ENCODE measurements around the gene EPHB6. TPM values are rescaled to one million over a fixed set of nuclear protein-coding genes. Genes with fewer than 3 reads are reported as not detected.

The EPHB6 gene
- total RNA-seq, 2 experiments from 2014 or later: 28.6 to 29.1 TPM

DNA sequence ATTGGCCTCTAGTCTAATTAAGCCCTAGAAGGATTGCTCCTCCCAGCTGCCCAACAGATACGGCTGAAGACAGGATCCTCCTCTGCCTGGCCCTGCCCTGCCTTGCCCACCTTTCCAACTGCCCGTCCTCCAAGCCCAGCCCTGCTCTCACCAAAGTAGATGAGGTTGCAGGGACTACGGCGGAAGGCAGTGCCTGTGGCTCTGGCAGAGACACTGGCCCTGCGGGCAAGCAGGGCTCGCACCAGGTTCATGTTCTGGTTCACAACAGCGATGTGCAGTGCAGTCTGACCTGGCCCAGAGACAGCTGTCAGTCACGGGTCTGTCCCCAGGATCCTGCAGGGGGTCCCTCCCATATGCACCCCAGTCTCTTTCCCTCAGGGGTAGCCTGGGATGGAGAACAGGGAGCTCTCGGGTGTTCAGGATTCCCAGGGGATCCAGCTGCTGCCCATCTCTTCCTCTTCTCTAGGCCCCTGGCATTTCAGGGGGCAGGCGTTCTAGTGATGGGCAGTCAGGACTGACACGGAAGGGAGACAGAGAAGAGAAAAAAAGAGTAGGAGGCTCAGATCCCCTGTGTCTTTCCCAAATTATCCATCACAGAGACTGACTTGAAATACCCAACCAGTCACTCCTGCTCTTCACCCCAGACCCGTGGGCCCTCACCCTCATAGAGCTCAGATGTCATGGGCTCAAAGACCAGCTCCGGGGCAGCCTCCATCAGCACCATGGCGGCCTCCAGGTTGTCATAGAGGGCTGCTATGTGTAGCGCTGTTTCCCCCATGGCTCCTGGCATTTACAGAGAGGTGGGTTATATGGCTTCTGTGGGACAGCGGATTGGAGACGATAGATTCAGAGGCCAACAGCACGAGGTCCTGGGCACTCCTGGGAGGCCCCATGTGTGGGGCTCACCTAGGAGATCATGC, 22.4 kb downstream of the EPHB6 start:
- Mint-ChIP-seq H3K4me1 (no peaks in the 10 kb centered on the region), H3K27ac (no peak overlapping the region), H3K9me3 (no peaks in the 10 kb centered on the region), H3K36me3 (ENCODE audit: low read depth) (no peaks in the 10 kb centered on the region), H3K27me3 (peaks cover 17% of the 10 kb centered on the region), H3K4me3 (no peak overlapping the region)
- ChIA-PET CTCF (interaction anchor here (0.8 to 1.4 kb wide), 2 partner anchors 18 to 115 kb away, joined by 3 read pairs; no protein-coding TSS in a partner anchor), POLR2A (no interaction called here)
- no peak for DNase-seq

DNA sequence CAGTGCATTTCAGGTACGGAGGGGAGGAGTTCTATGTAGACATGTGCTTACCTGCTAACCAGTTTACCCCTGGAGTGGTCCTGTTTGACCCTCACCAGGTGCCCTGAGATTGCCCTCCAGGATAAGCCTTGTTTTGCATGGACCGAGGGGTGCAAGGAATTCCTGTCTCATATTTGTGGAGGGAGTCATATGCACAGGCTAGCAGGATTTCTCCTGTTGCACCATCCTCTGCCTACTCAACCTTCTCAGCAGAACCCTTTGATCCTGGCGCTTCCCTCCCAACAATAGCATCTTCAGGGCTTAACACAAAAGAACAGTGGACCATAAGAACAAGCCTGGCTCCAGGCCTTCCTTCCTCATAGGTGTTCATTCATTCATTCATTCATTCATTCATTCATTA, 23.4 kb downstream of the EPHB6 start:
- Mint-ChIP-seq H3K27me3 (peaks cover 19% of the 10 kb centered on the region), H3K36me3 (ENCODE audit: low read depth) (no peaks in the 10 kb centered on the region), H3K4me3 (no peak overlapping the region), H3K4me1 (no peaks in the 10 kb centered on the region), H3K27ac (no peak overlapping the region), H3K9me3 (no peaks in the 10 kb centered on the region)
- ChIA-PET POLR2A (no interaction called here), CTCF (no interaction called here)
- DNase-seq: no peak

DNA sequence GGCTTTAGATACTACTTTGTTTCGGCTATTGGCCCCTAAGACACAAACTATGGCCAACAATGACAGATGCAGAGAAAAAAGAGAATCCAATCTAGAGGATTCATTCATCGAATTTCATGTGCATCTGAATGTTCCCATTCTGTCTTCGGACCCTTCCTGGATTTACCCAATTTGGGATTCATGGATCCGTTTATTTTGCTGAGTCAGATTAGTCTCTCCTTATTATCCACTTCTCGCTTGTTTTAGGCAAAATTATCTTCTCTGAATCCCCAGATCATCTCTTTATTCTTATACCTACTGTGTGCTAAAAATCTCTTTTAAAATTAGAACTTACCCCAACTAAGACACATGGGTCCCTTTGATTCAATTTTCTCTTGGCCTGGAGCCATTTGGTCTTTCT, 24.2 kb downstream of the EPHB6 start:
- Mint-ChIP-seq H3K36me3 (ENCODE audit: low read depth) (no peaks in the 10 kb centered on the region), H3K27ac (no peak overlapping the region), H3K9me3 (no peaks in the 10 kb centered on the region), H3K4me3 (no peak overlapping the region), H3K4me1 (no peaks in the 10 kb centered on the region), H3K27me3 (peaks cover 19% of the 10 kb centered on the region)
- ChIA-PET POLR2A (no interaction called here), CTCF (interaction anchor here (1.0 kb wide), 1 partner anchor 336 kb away, joined by 4 read pairs; no protein-coding TSS in a partner anchor)
- no peak for DNase-seq

DNA sequence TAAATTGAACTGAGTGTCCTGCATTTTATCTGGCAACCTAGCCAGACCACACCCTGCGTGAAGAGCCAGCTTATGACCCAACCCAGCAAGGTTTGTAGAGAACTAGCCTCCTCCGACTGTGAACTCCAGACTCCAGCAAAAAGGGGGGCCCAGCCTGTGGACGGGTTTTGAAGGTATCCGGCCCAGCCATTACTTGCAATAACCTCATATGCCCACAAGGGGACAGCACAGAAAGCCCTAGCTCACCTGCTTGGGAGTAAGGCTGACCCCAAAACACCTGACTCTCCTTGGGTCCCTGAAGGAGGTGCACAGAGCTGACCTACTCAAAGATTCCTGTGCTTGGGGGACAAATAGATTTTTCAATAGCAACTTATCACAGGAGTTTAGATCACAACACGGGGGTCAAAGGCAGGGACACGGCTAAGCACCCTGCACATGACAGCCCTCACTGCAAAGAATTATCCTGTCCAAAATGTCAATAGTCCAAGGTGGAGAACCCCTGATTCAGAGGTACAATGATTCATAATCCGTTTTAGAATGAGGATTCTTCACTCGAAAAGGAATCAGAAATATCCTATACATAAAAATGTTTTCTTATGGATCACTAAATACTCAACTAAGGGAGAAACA, 26.1 kb downstream of the EPHB6 start:
- Mint-ChIP-seq H3K36me3 (ENCODE audit: low read depth) (no peaks in the 10 kb centered on the region), H3K4me3 (no peak overlapping the region), H3K9me3 (no peaks in the 10 kb centered on the region), H3K27ac (no peak overlapping the region), H3K4me1 (no peaks in the 10 kb centered on the region), H3K27me3 (peaks cover 19% of the 10 kb centered on the region)
- ChIA-PET POLR2A (no interaction called here), CTCF (interaction anchor here (0.6 to 1.6 kb wide), 9 partner anchors 13 to 134 kb away, joined by 3 to 5 read pairs (median 4); no protein-coding TSS in a partner anchor)
- peak; percentile 59 for DNase-seq

DNA sequence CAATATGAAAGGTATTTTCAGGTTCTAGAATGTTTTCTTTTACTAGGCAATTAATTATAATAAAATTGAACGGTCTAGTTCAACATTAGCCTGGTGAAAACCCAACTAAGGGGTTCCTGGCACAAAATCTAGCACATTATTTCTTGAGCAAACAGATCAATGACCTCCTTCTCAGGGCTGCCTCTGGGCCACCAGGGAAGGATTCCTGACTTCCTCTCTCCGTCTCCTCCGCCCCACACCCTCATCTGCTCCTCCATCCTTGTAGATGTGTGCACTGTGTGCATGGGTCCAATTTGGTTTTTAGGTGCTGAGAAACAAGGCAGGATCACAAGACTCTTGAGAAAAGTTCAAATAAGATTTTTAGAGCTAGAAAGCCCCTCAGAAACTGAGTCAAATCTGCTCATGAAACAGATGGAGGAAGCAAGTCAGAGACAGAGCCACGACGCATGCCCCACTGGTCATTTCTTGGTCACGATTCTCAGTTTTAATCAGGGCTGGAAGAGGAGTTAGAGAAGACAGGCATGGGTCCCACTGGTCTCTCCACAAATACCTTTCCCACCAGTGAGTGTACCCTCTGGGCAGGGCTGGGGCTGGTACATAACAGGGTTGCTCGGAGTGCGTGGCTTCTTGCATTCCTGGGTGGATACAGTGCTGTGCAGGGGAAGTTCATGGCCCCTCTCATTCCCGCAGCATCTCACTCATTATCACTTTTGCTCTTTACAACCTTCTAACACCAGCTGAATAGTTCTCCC, 26.9 kb downstream of the EPHB6 start:
- CTCF ChIA-PET: interaction anchor here (1.0 to 1.5 kb wide), 7 partner anchors 9 to 70 kb away, joined by 3 to 5 read pairs (median 3); no protein-coding TSS in a partner anchor
- Mint-ChIP-seq H3K4me3 (no peak overlapping the region), H3K36me3 (ENCODE audit: low read depth) (no peaks in the 10 kb centered on the region), H3K9me3 (no peaks in the 10 kb centered on the region), H3K4me1 (no peaks in the 10 kb centered on the region), H3K27me3 (peaks cover 19% of the 10 kb centered on the region), H3K27ac (no peak overlapping the region)
- DNase-seq: no peak
- POLR2A ChIA-PET: no interaction called here

DNA sequence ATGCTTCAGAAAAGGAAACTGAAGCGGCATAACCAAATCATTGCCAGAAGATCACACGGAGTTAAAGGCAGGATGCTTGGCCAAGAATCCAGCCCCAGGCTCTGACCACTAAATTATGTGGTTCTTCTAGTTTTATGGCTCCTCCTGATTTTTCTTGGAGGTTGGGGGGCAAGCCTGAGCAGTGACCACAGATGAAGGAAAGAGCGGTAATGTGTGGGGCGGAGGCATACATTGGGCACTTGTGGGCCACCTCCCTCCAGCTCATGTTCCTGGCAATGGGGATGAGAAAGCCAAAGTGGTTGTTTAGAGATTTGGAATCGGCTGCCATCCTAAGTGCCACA, 27.4 kb downstream of the EPHB6 start:
- CTCF ChIA-PET: interaction anchor here (1.1 to 1.5 kb wide), 2 partner anchors 10 to 70 kb away, joined by 3 read pairs; no protein-coding TSS in a partner anchor
- Mint-ChIP-seq H3K4me3 (no peak overlapping the region), H3K27ac (no peak overlapping the region), H3K36me3 (ENCODE audit: low read depth) (no peaks in the 10 kb centered on the region), H3K9me3 (no peaks in the 10 kb centered on the region), H3K4me1 (no peaks in the 10 kb centered on the region), H3K27me3 (peaks cover 19% of the 10 kb centered on the region)
- POLR2A ChIA-PET: no interaction called here
- DNase-seq: no peak

DNA sequence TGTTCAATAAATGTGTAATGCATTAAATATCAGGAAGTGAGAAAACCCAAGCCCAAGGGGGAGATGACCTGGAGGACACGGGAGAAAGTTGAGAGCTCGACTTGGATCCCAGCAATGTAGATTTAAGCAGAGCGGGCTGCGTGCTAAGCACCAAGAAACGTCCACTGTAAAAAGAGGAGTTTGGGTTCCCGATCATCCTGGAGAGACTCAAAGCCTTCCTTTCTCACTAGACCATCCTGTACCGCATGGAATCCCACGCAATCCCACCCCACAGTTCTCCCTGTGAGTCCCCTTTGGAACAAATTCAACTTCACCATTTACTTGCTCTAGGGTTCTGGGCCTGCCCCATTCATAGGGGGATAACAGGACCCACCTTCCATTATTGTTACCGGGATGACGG, 28.3 kb downstream of the EPHB6 start:
- H3K4me3 Mint-ChIP-seq: no peak overlapping the region
- no peaks in the 10 kb centered on the region for H3K9me3 Mint-ChIP-seq
- DNase-seq: no peak
- peaks cover 19% of the 10 kb centered on the region for H3K27me3 Mint-ChIP-seq
- ChIA-PET CTCF (interaction anchor here (1.5 kb wide), 1 partner anchor 11 kb away, joined by 3 read pairs; no protein-coding TSS in a partner anchor), POLR2A (no interaction called here)
- no peaks in the 10 kb centered on the region for H3K36me3 Mint-ChIP-seq (ENCODE audit: low read depth)
- H3K27ac Mint-ChIP-seq: no peak overlapping the region
- H3K4me1 Mint-ChIP-seq: no peaks in the 10 kb centered on the region

DNA sequence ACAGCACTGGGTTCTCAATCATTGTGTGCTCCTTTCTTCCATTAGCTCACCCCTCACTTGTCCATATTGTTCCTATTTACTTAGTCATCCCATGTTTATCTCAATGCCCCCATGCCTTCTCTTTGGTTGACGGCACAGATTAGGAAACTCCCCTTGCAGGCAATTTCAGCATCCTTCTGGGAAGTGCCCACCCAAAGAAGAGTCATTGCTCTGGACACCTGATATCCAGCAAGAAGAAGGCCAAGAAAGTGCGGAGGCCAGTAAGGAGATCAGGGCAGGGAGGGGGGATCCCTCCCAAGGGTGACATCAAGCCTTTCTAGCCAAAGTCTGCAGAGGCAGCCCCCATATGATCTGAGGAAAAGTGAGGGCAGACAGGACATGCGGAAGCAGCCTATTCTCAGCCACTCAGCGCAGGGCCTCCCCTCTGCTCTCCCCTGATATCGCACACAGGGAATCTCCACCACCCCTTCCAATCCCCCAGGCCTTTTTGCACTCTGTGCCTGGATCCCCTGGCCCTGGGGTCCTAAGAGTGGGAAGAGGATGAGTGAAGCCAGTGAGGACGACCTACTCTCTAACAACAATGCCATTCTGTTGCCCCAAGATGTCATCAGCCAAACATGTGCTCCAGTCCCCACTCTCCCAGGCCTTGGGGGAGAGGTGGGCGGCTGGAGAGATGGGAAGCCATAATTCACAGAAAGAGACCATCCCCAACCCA, 28.9 kb downstream of the EPHB6 start:
- CTCF ChIA-PET: interaction anchor here (1.5 kb wide), 1 partner anchor 11 kb away, joined by 3 read pairs; no protein-coding TSS in a partner anchor
- no peak for DNase-seq
- H3K4me1 Mint-ChIP-seq: no peaks in the 10 kb centered on the region
- no peaks in the 10 kb centered on the region for H3K36me3 Mint-ChIP-seq (ENCODE audit: low read depth)
- H3K27me3 Mint-ChIP-seq: peaks cover 19% of the 10 kb centered on the region
- POLR2A ChIA-PET: no interaction called here
- no peak overlapping the region for H3K4me3 Mint-ChIP-seq
- no peak overlapping the region for H3K27ac Mint-ChIP-seq
- H3K9me3 Mint-ChIP-seq: no peaks in the 10 kb centered on the region

DNA sequence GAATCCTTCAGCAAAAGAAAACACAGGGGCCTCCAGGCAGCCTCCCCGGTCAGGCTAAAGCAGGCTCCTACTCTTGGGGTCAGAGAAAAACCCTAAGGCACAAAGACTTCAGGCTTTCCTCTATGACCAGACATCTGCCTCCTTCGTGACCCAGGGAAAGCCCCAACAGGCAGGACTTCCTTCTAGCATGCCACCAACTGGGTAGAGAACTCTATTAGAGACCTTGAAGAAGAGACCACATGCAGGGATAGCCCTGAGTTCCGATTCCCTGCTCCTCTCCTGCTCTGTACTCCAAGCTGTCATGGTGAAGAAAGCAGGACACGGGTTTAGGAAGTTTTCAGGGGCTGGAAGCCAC, 29.4 kb downstream of the EPHB6 start:
- Mint-ChIP-seq H3K4me1 (no peaks in the 10 kb centered on the region), H3K9me3 (no peaks in the 10 kb centered on the region), H3K27ac (no peak overlapping the region), H3K4me3 (no peak overlapping the region), H3K36me3 (ENCODE audit: low read depth) (no peaks in the 10 kb centered on the region), H3K27me3 (peaks cover 17% of the 10 kb centered on the region)
- ChIA-PET CTCF (no interaction called here), POLR2A (no interaction called here)
- DNase-seq: no peak

DNA sequence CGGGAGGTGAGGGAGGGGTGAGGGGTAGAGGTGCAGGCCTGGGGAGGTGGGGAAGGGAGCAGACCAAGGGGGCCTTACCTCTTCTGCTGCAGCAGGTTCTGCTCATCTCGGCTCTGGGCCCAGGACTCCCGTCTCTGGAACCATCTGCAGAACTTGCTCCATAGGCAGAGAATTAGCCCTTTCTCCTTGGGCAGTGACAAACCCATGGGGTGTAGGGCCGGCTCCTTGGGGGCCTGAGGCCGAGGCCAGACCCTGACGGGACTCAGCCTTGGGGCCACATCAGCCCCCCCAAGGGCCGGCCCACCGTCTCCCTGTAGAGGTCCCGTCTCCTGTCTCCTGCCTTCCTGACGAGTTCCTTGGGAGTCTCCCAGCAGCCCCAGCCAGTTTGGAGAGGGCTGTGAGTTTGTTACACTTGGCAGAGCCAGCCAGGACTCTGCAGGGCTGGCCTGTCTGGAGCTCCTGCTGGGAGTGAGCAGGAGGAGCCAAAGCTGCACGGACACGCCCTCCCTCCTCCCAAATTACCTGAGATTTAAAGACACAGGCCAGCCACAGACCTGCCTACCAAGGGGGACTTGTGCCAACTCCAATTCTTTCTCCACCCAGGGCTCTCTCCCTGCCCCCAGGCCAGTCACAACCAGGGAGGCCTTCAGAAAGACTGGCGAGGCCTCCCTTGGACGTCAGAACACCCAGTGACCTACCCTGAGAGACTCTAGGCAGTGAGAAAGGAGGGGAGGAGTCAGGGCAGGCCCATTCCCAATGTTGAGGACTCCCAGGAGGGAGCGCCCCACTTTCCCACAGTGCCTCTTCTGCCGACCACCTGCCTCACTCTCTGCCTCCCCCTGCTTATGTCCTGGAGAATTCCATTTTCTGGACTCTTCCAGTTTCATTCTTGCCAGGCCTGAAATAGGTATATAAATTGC, 30.7 kb downstream of the EPHB6 start, which contains the start of gene TRPV6:
Gene TRPV6, minus strand, starts transcription at position 435 of the 920 bp plus-strand sequence.
- ChIA-PET POLR2A (no interaction called here), CTCF (no interaction called here)
- H3K9me3 Mint-ChIP-seq: no peaks in the 10 kb centered on the region
- DNase-seq: no peak
- H3K4me3 Mint-ChIP-seq: no peak within 1 kb of the TSS
- H3K27me3 Mint-ChIP-seq: peaks cover 9% of the 10 kb centered on the region
- H3K27ac Mint-ChIP-seq: no peak within 1 kb of the TSS
- no peaks in the 10 kb centered on the region for H3K36me3 Mint-ChIP-seq (ENCODE audit: low read depth)
- no peaks in the 10 kb centered on the region for H3K4me1 Mint-ChIP-seq

DNA sequence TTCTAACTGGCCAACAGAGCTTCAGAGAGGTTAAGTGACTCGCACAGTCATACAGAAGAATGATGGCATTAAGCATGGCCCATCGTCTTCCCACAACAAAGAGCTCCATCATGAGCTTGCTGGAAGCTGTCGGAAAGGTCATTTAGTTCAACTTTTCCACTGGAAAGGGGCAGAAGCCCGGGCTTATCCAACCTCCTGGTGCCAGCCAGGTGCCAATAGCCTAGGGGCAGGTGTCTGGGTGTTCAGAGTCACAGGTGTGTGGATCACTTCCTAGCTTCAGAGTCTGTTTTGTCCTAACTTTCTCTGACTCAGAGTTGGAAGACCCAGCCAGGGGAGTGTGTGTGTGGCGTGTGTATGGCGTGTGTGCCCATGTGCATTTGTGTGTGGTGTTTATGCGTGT, 32.0 kb downstream of the EPHB6 start:
- ChIA-PET POLR2A (no interaction called here), CTCF (interaction anchor here (1.0 kb wide), 2 partner anchors 14 to 255 kb away, joined by 3 read pairs; no protein-coding TSS in a partner anchor)
- no peaks in the 10 kb centered on the region for H3K36me3 Mint-ChIP-seq (ENCODE audit: low read depth)
- H3K27me3 Mint-ChIP-seq: peaks cover 5% of the 10 kb centered on the region
- DNase-seq: no peak
- no peak overlapping the region for H3K4me3 Mint-ChIP-seq
- no peak overlapping the region for H3K27ac Mint-ChIP-seq
- no peaks in the 10 kb centered on the region for H3K4me1 Mint-ChIP-seq
- no peaks in the 10 kb centered on the region for H3K9me3 Mint-ChIP-seq
